Embryonic facial prominence (tissue), 1 donor: Measurements from ENCODE around the gene OSTN.
"Not testable (repeated sequence)": the region's sequence is repeated elsewhere in the genome, so short reads cannot be mapped to it uniquely, and the experiment has no call there.

ENCODE experiments used
- DNase-seq: peaks from one replicate; pipeline ENCODE4 v3.0.0-alpha.2; 2016; ENCODE audit errors: extremely low spot score

Gene OSTN

GRCh38 chr3:191235331-191236314 is 36.6 kb downstream of the OSTN start:
- DNase-seq = no peak

- no peak for DNase-seq
Measured at GRCh38 chr3:191236646-191237045, 37.6 kb downstream of the OSTN start.

GRCh38 chr3:191237047-191237882 is 38.2 kb downstream of the OSTN start:
- DNase-seq = no peak

GRCh38 chr3:191238321-191238817 is 39.3 kb downstream of the OSTN start:
- no peak for DNase-seq

GRCh38 chr3:191239407-191240031 is 40.5 kb downstream of the OSTN start:
- DNase-seq = no peak

GRCh38 chr3:191240486-191240885 is 41.4 kb downstream of the OSTN start:
- DNase-seq = no peak

- DNase-seq = no peak
Measured at GRCh38 chr3:191244242-191244867, 45.3 kb downstream of the OSTN start.

GRCh38 chr3:191246034-191246433 is 47.0 kb downstream of the OSTN start:
- not testable (repeated sequence) for DNase-seq

- no peak for DNase-seq
Measured at GRCh38 chr3:191246630-191247029, 47.6 kb downstream of the OSTN start.

- DNase-seq = no peak
Measured at GRCh38 chr3:191253089-191253799, 54.2 kb downstream of the OSTN start.

GRCh38 chr3:191254098-191254873 is 55.2 kb downstream of the OSTN start:
- DNase-seq = no peak

- DNase-seq = no peak
Measured at GRCh38 chr3:191255156-191255555, 56.1 kb downstream of the OSTN start.

- no peak for DNase-seq
Measured at GRCh38 chr3:191256405-191256804, 57.4 kb downstream of the OSTN start.

GRCh38 chr3:191257286-191257685 is 58.2 kb downstream of the OSTN start:
- no peak for DNase-seq

- DNase-seq = no peak
Measured at GRCh38 chr3:191259486-191259885, 60.4 kb downstream of the OSTN start.

- no peak for DNase-seq
Measured at GRCh38 chr3:191260431-191261303, 61.6 kb downstream of the OSTN start.

GRCh38 chr3:191261304-191261638 is 62.2 kb downstream of the OSTN start:
- DNase-seq = no peak

- no peak for DNase-seq
Measured at GRCh38 chr3:191262650-191263049, 63.6 kb downstream of the OSTN start.

GRCh38 chr3:191263365-191263764 is 64.3 kb downstream of the OSTN start:
- DNase-seq = no peak
